ENCODE results near the gene EPM2AIP1. TPM values are rescaled to one million over a fixed set of nuclear protein-coding genes. Genes with fewer than 3 reads are reported as not detected.

The EPM2AIP1 gene
- total and polyA plus RNA-seq, 2 of the 8 experiments (the other 6 are each of a cell fraction or from before 2014, with no cell fraction given): 6.6 to 9.0 TPM

GRCh38 chr3:36969085-36969484 is 23.8 kb downstream of the EPM2AIP1 start:
- no peak overlapping the region for H4K91ac ChIP-seq (replicated peaks; ENCODE audit: insufficient read length, low read length)
- no peak overlapping the region for H3K4me3 ChIP-seq (ENCODE audit: extremely low read depth in 1 of 4, insufficient read depth in 2 of 4, low read depth in 3 of 4, low read length in 4 of 4)
- H2BK120ac ChIP-seq (replicated peaks; ENCODE audit: low read depth, low read length): no peak overlapping the region
- H3K79me2 ChIP-seq (ENCODE audit: control insufficient read depth in 1 of 2, insufficient read depth in 2 of 2, low read length in 2 of 2): no peaks in the 10 kb centered on the region
- no peak overlapping the region for H2BK20ac ChIP-seq (ENCODE audit: low read length)
- no peak overlapping the region for H2AFZ ChIP-seq (ENCODE audit: low read length)
- H3K23ac ChIP-seq (ENCODE audit: insufficient read length): no peak overlapping the region
- FAIRE-seq (no peak), DNase-seq (ENCODE audit: low read depth in 1 of 2, low spot score in 2 of 2) (no peak)
- no peak overlapping the region for H4K8ac ChIP-seq (ENCODE audit: extremely low read depth, insufficient read depth, low read length)
- no peak overlapping the region for H3K9ac ChIP-seq (replicated peaks in 1 of 4; ENCODE audit: extremely low read depth in 1 of 4, low read depth in 3 of 4, low read length in 3 of 4)
- no peak overlapping the region for H3K56ac ChIP-seq (replicated peaks; ENCODE audit: insufficient read length, low read depth, low read length)
- H3K14ac ChIP-seq (ENCODE audit: insufficient read length): no peak overlapping the region
- no peak overlapping the region for H3K4me2 ChIP-seq (ENCODE audit: insufficient read depth in 1 of 2, low read depth in 2 of 2, low read length in 2 of 2)
- ChIA-PET CTCF (ENCODE audit: partially characterized antibody) (interaction anchor here (2.2 kb wide), 1 partner anchor 11 kb away, joined by 14 read pairs; no protein-coding TSS in a partner anchor), POLR2A (ENCODE audit: partially characterized antibody) (interaction anchor here (0.7 to 1.4 kb wide), 2 partner anchors 21 to 23 kb away, joined by 3 to 4 read pairs; no protein-coding TSS in a partner anchor)
- no peaks in the 10 kb centered on the region for H4K20me1 ChIP-seq (replicated peaks in 1 of 2; ENCODE audit: control insufficient read depth in 1 of 2, insufficient read depth in 2 of 2, low read length in 2 of 2)
- no peaks in the 10 kb centered on the region for H3K9me3 ChIP-seq (ENCODE audit: insufficient read depth in 2 of 2, low read depth in 1 of 2, low read length in 1 of 2)
- no peak overlapping the region for H3K4ac ChIP-seq (replicated peaks; ENCODE audit: insufficient read length, low read depth, low read length)
- no peak overlapping the region for H2AK5ac ChIP-seq (ENCODE audit: low read depth, low read length)
- peaks cover 0 to 15% (median 8%) of the 10 kb centered on the region in 4 experiments; a peak in 5 of 7 replicates for H3K4me1 ChIP-seq (replicated peaks in 1 of 4; ENCODE audit: control insufficient read depth in 3 of 4, insufficient read depth in 4 of 4, low read length in 3 of 4)
- no peak overlapping the region for H3K18ac ChIP-seq (ENCODE audit: extremely low read depth, low read length)
- no peak overlapping the region for H4K5ac ChIP-seq (ENCODE audit: insufficient read length, low read depth, low read length)
- no peaks in the 10 kb centered on the region for H3K79me1 ChIP-seq (ENCODE audit: low read depth, low read length)
- WGBS, 2 experiments (ENCODE audit: extremely low coverage in 1 of 2, insufficient coverage in 1 of 2, insufficient read length in 1 of 2, insufficient replicate concordance in 2 of 2, low coverage in 1 of 2, low lambda C conversion rate in 2 of 2, missing lambda C conversion rate in 1 of 2): 80% methylated on average over 4 of the region's 4 CpGs; no CpG with 5 or more reads in 1 of the 2 experiments
- no peaks in the 10 kb centered on the region for H3K27me3 ChIP-seq (replicated peaks in 1 of 4; ENCODE audit: control insufficient read depth in 3 of 4, extremely low read depth in 1 of 4, insufficient read depth in 3 of 4, low read length in 3 of 4)
- TF ChIP-seq YY1 (IDR thresholded peaks at IDR 0.05; ENCODE audit: low read depth, low read length) (no peak), KDM5A (IDR thresholded peaks at IDR 0.05; ENCODE audit: low read length) (no peak), RNF2 (IDR thresholded peaks at IDR 0.05; ENCODE audit: borderline replicate concordance, low read depth, low read length, missing control alignments, poor library complexity, severe bottlenecking) (no peak)
- no peak overlapping the region for H2BK15ac ChIP-seq (ENCODE audit: low read length)
- no peaks in the 10 kb centered on the region for H3K36me3 ChIP-seq (ENCODE audit: control insufficient read depth in 2 of 4, insufficient read depth in 4 of 4, low read length in 3 of 4)
- 0 out of 2 replicates have a peak overlapping the region, but pooled peaks have one; percentile 71 for H2BK12ac ChIP-seq (ENCODE audit: low read depth, low read length)
- H2BK5ac ChIP-seq (ENCODE audit: low read depth, low read length): no peak overlapping the region
- no peak overlapping the region for H3K27ac ChIP-seq (ENCODE audit: low read depth, low read length)
- no peaks in the 10 kb centered on the region for H3K23me2 ChIP-seq (ENCODE audit: low read depth, low read length)
